A549 (cell line): ENCODE data around the gene IMPA2.

Experiments
- EP300 ChIP-seq, 2 experiments: fragments of >200 bp; sonication (Bioruptor Twin); formaldehyde crosslinking; IDR thresholded peaks; 2 replicates in 1 of 2; 3 replicates in 1 of 2; pipeline ENCODE4 v1.6.1; 2016 to 2017
- FOSL2 ChIP-seq, 2 experiments: fragments of 450-650 bp in 1 of 2; fragments of >200 bp in 1 of 2; sonication (Bioruptor Twin) in 1 of 2; formaldehyde crosslinking; IDR thresholded peaks; 2 replicates each; pipeline versions ENCODE4 v1.5.0 to v1.6.1; 2016 to 2020; ENCODE audit warnings: mild to moderate bottlenecking in 1 of 2, moderate library complexity in 1 of 2
- POLR2A ChIP-seq: IDR thresholded peaks from 2 replicates; pipeline ENCODE4 v1.6.1; 2012; ENCODE audit warnings: mild to moderate bottlenecking, low read length
- SMC3 ChIP-seq: fragments of >200 bp; sonication (Bioruptor Twin); formaldehyde crosslinking; IDR thresholded peaks from 3 replicates; pipeline ENCODE4 v1.6.1; 2018; ENCODE audit warnings: inconsistent platforms
- ZC3H11A ChIP-seq: fragments of 450-650 bp; IDR thresholded peaks from 2 replicates; pipeline ENCODE4 v1.6.1; 2014; ENCODE audit warnings: antibody characterized with exemption, mild to moderate bottlenecking
- TF ChIP-seq, protein P1 (sequence below): fragments of 200-600 bp; sonication (generic); IDR thresholded peaks from 2 replicates; pipeline ENCODE4 v1.6.1; 2016; ENCODE audit warnings: antibody characterized with exemption, mild to moderate bottlenecking, moderate library complexity

DNA sequence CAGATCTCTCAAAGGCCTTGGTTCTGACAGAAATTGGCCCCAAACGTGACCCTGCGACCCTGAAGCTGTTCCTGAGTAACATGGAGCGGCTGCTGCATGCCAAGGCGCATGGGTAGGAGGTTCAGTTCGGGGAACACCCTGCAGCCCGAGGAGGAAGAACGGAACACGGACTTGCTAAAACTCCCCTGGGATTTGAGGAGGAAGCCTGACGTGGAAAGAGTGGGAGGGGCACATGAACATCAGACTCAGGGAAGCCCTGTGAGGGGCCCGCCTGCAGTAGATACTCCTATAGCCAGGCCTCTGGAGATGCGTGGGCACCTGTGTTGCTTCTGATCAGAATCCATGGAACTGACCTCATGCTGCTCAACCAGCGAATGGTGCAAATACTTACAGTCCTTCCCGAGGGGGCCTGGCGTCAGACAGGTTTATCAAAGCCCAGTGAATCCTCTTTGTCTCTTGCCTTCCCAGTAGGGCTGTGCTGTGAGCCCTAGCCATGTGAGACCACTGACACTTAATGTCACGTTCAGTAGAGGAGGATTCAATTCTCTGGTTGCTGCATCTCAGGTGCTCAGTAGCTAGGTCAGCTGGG lies 46.8 kb downstream of the IMPA2 start:
- TF ChIP-seq FOSL2 (IDR thresholded peaks at IDR 0.05) (no peak), FOSL2 (CRISPR knock-in tag; IDR thresholded peaks at IDR 0.05) (no peak), EP300 (IDR thresholded peaks at IDR 0.05) (no peak), SMC3 (no peak), ZC3H11A (no peak), POLR2A (no peak)
- TF ChIP-seq, protein P1, sequence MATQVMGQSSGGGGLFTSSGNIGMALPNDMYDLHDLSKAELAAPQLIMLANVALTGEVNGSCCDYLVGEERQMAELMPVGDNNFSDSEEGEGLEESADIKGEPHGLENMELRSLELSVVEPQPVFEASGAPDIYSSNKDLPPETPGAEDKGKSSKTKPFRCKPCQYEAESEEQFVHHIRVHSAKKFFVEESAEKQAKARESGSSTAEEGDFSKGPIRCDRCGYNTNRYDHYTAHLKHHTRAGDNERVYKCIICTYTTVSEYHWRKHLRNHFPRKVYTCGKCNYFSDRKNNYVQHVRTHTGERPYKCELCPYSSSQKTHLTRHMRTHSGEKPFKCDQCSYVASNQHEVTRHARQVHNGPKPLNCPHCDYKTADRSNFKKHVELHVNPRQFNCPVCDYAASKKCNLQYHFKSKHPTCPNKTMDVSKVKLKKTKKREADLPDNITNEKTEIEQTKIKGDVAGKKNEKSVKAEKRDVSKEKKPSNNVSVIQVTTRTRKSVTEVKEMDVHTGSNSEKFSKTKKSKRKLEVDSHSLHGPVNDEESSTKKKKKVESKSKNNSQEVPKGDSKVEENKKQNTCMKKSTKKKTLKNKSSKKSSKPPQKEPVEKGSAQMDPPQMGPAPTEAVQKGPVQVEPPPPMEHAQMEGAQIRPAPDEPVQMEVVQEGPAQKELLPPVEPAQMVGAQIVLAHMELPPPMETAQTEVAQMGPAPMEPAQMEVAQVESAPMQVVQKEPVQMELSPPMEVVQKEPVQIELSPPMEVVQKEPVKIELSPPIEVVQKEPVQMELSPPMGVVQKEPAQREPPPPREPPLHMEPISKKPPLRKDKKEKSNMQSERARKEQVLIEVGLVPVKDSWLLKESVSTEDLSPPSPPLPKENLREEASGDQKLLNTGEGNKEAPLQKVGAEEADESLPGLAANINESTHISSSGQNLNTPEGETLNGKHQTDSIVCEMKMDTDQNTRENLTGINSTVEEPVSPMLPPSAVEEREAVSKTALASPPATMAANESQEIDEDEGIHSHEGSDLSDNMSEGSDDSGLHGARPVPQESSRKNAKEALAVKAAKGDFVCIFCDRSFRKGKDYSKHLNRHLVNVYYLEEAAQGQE, result no peak
